ENCODE data around the gene MFAP3L.

DNA sequence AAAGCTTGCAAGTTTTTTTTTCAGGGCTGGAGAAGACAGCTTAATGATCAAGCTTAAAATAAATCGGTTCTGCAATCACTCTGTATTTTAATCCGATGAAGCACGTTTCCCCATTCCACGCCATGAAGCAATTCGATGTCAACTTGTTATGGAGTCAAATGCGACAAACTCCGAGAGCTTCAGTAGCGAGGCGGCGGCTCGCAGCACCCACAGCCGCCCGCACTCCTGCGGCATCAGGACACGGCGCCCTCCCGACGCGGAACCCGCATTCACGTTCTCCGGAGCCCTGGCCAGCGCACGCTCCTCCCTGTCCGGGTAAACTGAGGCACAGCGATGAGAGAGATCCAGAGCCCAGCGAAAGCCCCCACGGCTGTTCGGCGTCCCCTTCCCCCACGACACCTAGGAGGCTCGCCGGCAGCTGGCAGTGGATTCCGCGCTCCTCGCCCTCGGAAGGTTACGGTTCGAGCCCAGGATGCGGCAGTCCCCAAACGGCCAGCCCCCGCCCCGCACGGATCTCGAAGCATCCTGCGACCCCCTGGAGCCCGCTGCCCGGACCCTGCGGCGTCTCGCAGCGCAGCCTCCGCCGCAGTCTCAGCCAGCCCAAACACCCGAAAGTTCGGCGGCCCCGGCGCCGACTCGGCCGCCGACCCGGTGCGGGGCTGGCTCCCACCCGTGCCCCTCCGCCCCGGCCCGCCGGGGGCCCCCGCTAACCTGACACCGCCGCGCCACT lies 507 bp downstream of the MFAP3L start:
- TF ChIP-seq, protein P1, sequence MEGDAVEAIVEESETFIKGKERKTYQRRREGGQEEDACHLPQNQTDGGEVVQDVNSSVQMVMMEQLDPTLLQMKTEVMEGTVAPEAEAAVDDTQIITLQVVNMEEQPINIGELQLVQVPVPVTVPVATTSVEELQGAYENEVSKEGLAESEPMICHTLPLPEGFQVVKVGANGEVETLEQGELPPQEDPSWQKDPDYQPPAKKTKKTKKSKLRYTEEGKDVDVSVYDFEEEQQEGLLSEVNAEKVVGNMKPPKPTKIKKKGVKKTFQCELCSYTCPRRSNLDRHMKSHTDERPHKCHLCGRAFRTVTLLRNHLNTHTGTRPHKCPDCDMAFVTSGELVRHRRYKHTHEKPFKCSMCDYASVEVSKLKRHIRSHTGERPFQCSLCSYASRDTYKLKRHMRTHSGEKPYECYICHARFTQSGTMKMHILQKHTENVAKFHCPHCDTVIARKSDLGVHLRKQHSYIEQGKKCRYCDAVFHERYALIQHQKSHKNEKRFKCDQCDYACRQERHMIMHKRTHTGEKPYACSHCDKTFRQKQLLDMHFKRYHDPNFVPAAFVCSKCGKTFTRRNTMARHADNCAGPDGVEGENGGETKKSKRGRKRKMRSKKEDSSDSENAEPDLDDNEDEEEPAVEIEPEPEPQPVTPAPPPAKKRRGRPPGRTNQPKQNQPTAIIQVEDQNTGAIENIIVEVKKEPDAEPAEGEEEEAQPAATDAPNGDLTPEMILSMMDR (IDR thresholded peaks at IDR 0.05; ENCODE audit: low read depth, low read length): no peak
- no peak for TF ChIP-seq EZH2phosphoT487 (IDR thresholded peaks at IDR 0.05; ENCODE audit: low read depth)
